Heart left ventricle (tissue), 16 donors: ENCODE data around the gene MCOLN2. TPM values are rescaled to one million over a fixed set of nuclear protein-coding genes. Genes with fewer than 3 reads are reported as not detected.

Source experiments
- ATAC-seq, 4 donors: fragments of 200-7000 bp; cut with Tn5 transposase; one replicate each; pipeline ENCODE4 v1.9.1; 2020 to 2022; ENCODE audit warnings: moderate library complexity in 4 of 4, mild to moderate bottlenecking in 3 of 4, moderate number of reproducible peaks in 1 of 4
- DNase-seq, 5 donors: peaks; one replicate each; pipeline ENCODE4 v3.0.0-alpha.2; 2020
- H3K27ac ChIP-seq, 12 donors: fragments of 200-600 bp; sonication (generic) in 4 of 12; one replicate each; pipeline versions ENCODE4 v1.5.0 to v1.8.0; 2016 to 2022; ENCODE audit warnings: mild to moderate bottlenecking in 2 of 12
- H3K27me3 ChIP-seq, 9 donors: fragments of 200-600 bp; sonication (generic) in 2 of 9; one replicate each; pipeline versions ENCODE4 v1.5.1 to v1.8.0; 2016 to 2022; ENCODE audit warnings: mild to moderate bottlenecking in 3 of 9
- H3K36me3 ChIP-seq, 9 donors: fragments of 200-600 bp; sonication (generic) in 2 of 9; one replicate each; pipeline versions ENCODE4 v1.5.0 to v1.8.0; 2018 to 2022; ENCODE audit warnings: mild to moderate bottlenecking in 2 of 9
- H3K4me1 ChIP-seq, 12 donors: fragments of 200-600 bp; sonication (generic) in 4 of 12; one replicate each; pipeline versions ENCODE4 v1.5.0 to v1.8.0; 2016 to 2022; ENCODE audit warnings: mild to moderate bottlenecking in 3 of 12
- H3K4me3 ChIP-seq, 12 donors: fragments of 200-600 bp; sonication (generic) in 4 of 12; one replicate each; pipeline versions ENCODE4 v1.5.0 to v1.8.0; 2017 to 2022; ENCODE audit warnings: mild to moderate bottlenecking in 9 of 12, moderate library complexity in 4 of 12
- H3K9me3 ChIP-seq, 12 donors: fragments of 200-600 bp; sonication (generic) in 4 of 12; one replicate each; pipeline versions ENCODE4 v1.5.0 to v1.8.0; 2016 to 2022; ENCODE audit warnings: mild to moderate bottlenecking in 1 of 12
- CTCF ChIP-seq, 12 donors: fragments of 200-600 bp; sonication (generic) in 4 of 12; IDR thresholded peaks; one replicate each; pipeline versions ENCODE4 v1.5.0 to v1.8.0; 2018 to 2022; ENCODE audit warnings: antibody characterized with exemption in 12 of 12, mild to moderate bottlenecking in 5 of 12
- POLR2A ChIP-seq, 2 donors: fragments of 450-650 bp; IDR thresholded peaks; one replicate each; pipeline ENCODE4 v1.6.1; 2017; ENCODE audit warnings: antibody characterized with exemption in 2 of 2, mild to moderate bottlenecking in 2 of 2, moderate library complexity in 2 of 2
- WGBS, 4 donors: extraction: QIAGEN DNeasy Blood & Tissue Kit in 2 of 4; methylation state at CpG; one replicate each; pipeline versions ENCODE4 v1.1.5 to v1.1.7; 2013 to 2018; 5-methylcytosine and 5-hydroxymethylcytosine counted together
- intact Hi-C, 10 donors: fragments of 100-400 bp; cut with DNase I; formaldehyde crosslinking; loops; one replicate each; pipeline versions ENCODE4 v1.11.1 to v1.14.2; 2022
- polyA plus RNA-seq, 2 donors: library from polyadenylated mRNA; stranded (reverse); fragments of 200-250 nt; gene quantifications; one replicate each; pipeline ENCODE4 v1.2.3, GENCODE V29; 2013
- total RNA-seq, 9 donors: library from RNA; depleted of rRNA in 2 of 9; stranded (reverse); fragments of >200 nt in 2 of 9; fragmentation: NEBNext Ultra II Directional in 3 of 9; extraction: Animal tissue kit (Norgen Biotek cat#: 25700) in 3 of 9; gene quantifications; one replicate each; pipeline versions ENCODE4 v1.1.0 to v1.2.4, GENCODE V29; 2016 to 2023
- donor health status: ischemic (EF 13 %, LVEDD 7.1; RV severe dilation, severe dysfunction).
- donor health status: healthy with polysubstance abuse.
- donor health status: DM: no; HTN: yes; CAD: no.
- donor health status: DM: no; HTN: no; CAD: no.
- donor health status: ischemic (EF 25% LVEDD 6.9; RV normal size, moderate dysfunction).
- donor health status: ischemic (EF 25% LVEDD 5.7; RV mildly dilated, moderate dysfunction).
- donor health status: healthy.
- donor health status: DM: yes; HTN: yes; CAD: no.
- donor health status: ischemic (EF 35%, LVEDD 5.7; RV mildly dilated, moderate dysfunction).
- donor health status: nonischemic (EF 11% LVEDD 7.7; RV severe dilation, severe dysfunction).
- donor health status: DM: yes; HTN: yes; CAD: no.
- donor health status: PGD.
- donor health status: ischemic (EF 29% LVEDD 5.4; RV normal size, mild dysfunction).
- donor health status: nonischemic (EF 23%, LVEDD 6.1; RV moderate dilation, normal function).

The MCOLN2 gene
- total and polyA plus RNA-seq, 11 donors = 0.12 to 2.9 (median 1.1) TPM; not detected in 8

GRCh38 chr1:85001742-85002141 lies 4.8 kb upstream of the MCOLN2 start:
- H3K4me3 ChIP-seq = no peak overlapping the region
- DNase-seq (no peak), ATAC-seq (no peak)
- intact Hi-C loops = no loop called here
- no peak overlapping the region for H3K27ac ChIP-seq
- peaks cover 0 to 65% (median 31%) of the 10 kb centered on the region in 9 donors for H3K27me3 ChIP-seq
- peaks cover 0 to 17% (median 0%) of the 10 kb centered on the region in 12 donors for H3K9me3 ChIP-seq
- no peak for TF ChIP-seq CTCF (IDR thresholded peaks at IDR 0.05)
- H3K36me3 ChIP-seq = no peaks in the 10 kb centered on the region
- H3K4me1 ChIP-seq = peaks cover 0 to 18% (median 7%) of the 10 kb centered on the region in 12 donors

- no peaks in the 10 kb centered on the region for H3K9me3 ChIP-seq
- intact Hi-C loops = no loop called here
- peaks cover 0 to 27% (median 7%) of the 10 kb centered on the region in 12 donors for H3K4me1 ChIP-seq
- peak overlapping the region in 5 of 12 donors; percentile 64 to 70 (median 68) for H3K4me3 ChIP-seq
- H3K36me3 ChIP-seq = no peaks in the 10 kb centered on the region
- DNase-seq = no peak
- peaks cover 0 to 70% (median 31%) of the 10 kb centered on the region in 9 donors for H3K27me3 ChIP-seq
- H3K27ac ChIP-seq = no peak overlapping the region
- ATAC-seq = no peak
- WGBS, 4 donors = 36 to 46% (median 44%) methylated on average over 14 of the region's 14 CpGs
- no peak for TF ChIP-seq POLR2A (IDR thresholded peaks at IDR 0.05)
- TF ChIP-seq CTCF (IDR thresholded peaks at IDR 0.05) = no peak
Measured at GRCh38 chr1:84998642-84999280, 1.8 kb upstream of the MCOLN2 start.

GRCh38 chr1:84997667-84998600 lies 1.0 kb upstream of the MCOLN2 start:
- ATAC-seq (peak in 2 of 4 donors; percentile 26 to 54), DNase-seq (no peak)
- WGBS, 4 donors = 1 to 4% (median 2%) methylated on average over 45 to 58 of the region's 58 CpGs
- H3K27ac ChIP-seq = no peak overlapping the region
- H3K4me1 ChIP-seq = peaks cover 0 to 27% (median 7%) of the 10 kb centered on the region in 12 donors
- H3K27me3 ChIP-seq = peaks cover 0 to 63% (median 27%) of the 10 kb centered on the region in 9 donors
- H3K36me3 ChIP-seq = no peaks in the 10 kb centered on the region
- TF ChIP-seq CTCF (IDR thresholded peaks at IDR 0.05) (no peak), POLR2A (IDR thresholded peaks at IDR 0.05) (no peak)
- intact Hi-C loops = no loop called here
- H3K4me3 ChIP-seq = peak overlapping the region; percentile 38 to 70 (median 56)
- no peaks in the 10 kb centered on the region for H3K9me3 ChIP-seq
